HG02884 (cell line): ENCODE data around the gene HTT.

ENCODE experiments used
- ATAC-seq: cut with Tn5 transposase; IDR thresholded peaks from one replicate; pipeline ENCODE4 v1.9.1; 2021; ENCODE audit warnings: mild to moderate bottlenecking, moderate library complexity; ENCODE audit not compliant: unreplicated experiment

The HTT gene

DNA sequence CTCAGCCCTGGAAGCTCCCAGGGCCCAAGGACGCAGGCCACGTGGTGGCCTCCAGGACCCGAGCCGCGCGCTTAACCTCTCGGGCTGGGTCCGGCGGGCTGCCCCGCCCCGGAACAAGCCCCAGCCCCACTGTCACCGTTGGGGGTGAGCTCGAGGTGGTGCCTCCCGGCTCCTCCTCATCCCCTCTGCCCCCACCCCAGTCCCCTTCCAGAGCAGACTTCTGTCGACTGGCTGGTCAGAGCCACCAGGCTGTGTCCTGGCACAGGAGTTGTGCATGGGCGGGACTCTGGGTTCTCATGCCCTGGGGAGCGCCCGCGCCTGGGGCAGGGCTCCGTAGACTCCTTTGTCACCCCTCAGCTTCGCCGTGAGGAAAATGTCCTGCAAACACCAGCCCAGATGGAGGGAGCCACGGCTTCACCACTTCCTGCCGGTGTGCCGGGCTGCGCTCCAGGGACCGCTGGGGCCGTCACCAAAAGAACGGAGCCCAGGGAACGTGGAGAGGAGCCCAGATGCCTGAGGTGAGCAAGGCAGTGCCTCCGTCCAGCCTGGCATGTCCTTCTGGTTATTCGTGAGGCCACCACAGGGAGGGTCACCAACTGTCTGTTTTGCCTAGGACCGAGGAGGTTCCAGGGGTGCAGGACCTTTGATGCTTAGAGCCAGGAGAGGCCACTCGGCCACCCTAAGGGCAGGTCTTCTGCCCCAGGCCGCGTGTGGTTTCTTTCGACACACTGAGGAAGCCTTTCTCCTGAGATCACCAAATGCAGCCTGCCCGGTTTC is 211.3 kb downstream of the HTT start:
- ATAC-seq = peak; percentile 91

DNA sequence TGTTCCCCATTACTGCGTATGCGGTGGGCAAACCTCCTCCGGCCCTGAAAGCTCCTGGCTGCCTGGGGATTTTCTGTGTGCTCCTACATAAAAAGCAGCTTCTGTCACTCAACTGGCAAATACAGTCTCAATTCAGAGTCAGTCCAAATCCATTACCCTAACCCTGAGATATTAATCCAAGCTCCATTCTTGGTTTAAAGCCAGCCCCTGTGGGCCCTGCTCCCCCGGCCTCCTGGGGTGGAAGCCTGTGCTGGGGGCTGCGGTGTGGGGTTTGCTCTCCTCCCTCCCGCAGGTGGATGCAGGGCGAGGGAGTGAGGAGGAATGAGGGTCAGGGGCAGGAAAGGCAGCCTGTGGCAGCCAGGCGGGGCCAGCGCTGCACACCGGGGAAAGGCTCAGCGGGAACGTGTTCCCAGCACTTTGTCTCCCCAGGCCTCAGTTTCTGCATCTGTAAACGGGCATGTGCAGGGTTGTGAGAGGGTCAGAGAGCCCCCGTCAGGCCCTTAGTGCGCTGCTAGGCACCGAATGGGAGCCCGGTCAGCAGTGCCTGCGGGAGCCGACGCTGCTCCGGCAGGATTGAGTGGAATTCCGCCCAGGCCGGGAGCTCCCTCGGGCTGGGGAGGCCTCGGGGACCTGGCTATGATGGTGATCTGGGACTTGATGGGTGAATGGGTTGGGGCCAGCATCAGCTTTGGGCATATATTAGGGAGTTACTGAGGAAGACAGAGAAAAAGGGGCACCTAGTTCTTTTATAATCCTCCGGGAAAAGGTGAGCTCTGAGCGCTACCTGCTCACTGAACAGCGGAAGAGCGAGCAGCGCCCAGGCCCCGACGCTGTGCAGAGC is 212.1 kb downstream of the HTT start:
- no peak for ATAC-seq

DNA sequence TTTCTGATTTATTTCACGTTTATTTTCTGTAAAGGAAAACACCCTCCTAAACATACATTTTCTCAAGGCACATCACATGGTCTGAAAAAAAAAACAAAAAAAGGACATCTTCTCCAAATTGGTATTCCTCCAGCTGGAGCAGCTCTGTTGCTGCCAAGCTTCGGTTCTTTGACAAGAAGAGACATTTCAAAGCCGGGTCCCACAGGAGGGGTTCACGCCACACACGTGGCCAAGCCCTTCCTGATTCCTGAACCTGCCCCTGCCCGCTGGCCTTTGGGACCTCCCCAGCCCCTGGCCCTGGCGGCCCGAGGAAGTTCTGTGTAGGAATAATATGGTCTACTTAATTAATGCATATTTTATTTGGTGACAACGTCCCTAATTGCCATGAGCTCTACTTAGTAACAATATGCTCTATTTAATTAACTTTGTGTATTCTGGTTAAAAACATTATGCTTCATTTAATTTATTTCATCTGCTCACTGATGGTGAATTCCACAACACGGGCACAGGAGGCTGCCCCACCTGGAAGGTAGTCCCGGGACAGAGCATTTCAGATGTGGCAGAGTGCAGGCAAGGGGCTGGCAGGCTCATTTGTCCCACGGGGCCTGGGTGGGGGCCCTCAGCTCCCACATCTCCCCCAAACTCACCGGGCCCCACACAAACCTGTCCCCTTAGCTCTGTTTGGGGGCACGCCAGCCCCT is 212.9 kb downstream of the HTT start:
- no peak for ATAC-seq

DNA sequence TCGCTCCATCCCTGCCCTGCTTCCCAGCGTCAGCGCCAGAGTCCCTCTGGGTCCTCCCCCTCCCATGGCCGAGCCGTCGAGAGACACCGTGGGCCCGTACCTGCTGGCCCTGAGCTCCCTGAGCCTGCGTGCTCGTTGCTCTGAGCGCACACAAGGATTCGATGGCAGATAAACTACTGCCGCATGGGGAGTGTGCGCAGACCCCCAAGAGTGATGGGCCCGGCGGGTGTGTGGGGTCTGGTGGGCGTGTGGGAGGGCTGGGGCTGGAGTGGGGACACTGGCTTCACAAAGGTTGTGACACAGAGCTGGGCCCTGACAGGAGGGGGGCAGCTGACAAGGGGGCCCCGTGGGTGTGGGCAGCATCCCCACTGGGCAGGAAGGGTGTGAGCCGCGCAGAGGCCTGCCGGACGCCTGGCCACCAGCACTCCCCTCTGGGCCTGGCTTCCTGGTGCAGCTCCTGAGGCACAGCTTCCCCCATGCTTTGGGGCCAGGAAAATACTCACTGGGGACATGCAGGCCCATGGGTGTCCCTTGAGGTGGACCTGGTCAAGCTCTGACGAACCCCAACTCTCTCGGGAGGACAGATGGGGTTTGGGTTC is 213.6 kb downstream of the HTT start:
- ATAC-seq = no peak

DNA sequence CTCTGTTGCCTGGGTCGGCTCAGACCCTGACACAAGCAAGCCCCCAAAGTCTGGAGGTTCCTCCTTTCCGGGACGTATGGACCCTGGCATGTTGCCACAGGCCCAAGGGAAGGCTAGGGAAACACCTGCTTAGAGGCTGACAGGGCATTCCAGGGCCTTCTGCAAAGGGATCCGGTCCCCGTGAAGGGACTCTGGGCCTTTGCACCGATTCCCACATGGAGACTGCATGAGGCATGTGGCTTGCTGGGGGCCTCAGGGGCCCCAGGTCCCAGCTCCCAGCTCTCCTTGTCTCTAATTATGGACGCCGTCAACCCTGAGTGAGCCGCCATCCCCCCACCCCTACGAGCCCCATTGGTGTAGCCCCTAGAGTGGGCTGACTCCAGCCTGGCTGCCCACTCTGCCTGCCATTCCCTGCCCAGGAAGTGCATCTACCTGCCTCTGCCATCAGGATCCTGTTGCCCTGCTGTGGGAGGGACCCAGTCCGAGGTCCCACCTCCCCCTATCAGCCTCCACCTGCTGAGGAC is 214.2 kb downstream of the HTT start:
- ATAC-seq = no peak

DNA sequence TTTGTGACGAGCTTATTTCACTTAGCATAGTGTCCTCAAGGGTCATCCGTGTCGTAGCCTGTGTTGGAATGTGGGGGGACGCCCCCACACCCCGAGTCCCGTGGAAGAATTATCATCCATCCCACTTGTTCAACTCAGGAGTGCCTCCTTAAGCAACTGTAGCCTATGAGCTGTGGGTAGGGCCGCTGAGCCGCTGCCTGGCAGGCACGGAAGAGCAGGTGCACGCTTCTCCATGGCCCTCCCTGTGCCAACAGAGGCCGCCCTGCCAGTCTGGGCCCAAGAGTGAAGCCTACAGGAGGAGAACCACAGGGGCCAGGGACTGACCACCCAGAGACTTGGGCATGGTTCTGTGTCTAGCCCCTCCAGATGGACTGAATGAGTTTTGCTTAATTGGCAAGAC is 216.0 kb downstream of the HTT start:
- no peak for ATAC-seq

DNA sequence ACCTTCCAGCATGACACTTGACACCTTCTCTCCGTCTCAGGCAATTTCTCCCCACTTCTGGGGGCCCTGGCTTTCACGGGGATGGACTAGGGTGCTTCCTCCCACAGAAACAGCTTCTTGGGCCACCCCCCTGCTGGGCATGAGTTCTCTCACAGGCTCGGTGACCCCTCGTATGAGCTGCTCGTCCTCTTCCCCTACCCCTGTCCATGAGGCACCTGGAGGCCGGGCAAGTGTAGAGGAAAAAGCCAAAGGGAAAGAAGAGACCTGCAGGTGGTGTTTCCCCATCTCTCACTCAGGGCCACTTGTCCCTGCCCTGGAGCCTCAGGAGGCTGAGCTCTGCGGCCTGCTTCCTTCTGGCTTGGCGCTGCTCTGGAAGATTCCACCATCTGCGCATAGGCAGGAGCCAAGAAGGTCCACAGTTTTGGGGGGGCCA is 216.4 kb downstream of the HTT start:
- ATAC-seq = no peak

DNA sequence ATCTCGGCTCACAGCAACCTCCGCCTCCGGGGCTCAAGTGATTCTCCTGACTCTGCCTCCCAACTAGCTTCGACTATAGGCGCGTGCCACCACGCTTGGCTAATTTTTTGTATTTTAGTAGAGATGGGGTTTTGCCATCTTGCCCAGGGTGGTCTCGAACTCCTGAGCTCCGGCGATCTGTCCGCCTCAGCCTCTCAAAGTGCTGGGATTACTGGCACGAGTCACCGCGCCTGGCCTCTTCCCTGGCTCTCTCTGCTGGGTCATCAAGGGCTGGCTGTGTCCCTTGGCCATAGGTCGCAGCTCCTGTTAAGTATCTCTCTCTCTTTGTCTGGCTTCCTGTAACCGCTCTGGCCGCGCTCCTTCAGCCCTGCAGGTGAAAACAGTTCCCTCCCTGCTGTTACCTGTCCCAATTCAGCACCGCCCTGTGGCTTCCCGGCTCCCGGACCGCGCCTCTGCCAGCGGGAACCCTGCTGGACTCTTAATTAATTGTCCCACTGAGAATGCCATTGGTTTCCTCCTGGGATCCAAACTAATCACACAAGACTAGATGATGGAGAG is 217.0 kb downstream of the HTT start:
- ATAC-seq = no peak

DNA sequence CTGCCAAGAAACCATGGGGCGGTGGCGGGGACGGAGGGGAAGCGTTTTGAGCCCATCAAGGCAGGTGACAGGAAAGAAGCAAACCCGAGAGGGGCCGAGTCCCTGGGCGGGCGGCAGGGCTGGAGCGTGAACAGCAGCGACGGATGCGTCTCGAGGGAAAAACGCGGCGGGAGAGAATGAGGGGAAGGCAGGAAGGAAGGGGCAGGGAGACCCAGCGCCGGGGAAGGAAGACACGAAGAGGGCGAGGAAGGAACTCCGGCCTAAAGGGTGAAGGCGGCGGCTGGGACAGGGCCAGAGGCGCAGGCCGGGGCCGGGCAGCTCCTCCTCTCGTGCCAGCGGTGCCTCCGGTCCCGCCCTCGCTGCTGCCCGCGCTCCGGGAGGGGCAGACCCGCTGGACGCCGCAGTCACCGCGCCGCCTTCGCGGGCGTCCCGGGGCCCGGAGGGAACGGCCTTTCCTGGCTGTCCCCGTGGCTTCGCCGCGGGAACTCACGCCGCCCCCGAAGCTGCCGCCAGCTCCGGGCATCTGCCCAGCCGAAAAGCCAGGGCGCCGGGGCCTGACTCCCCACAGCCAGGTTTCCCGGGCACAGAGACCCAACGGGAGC is 217.6 kb downstream of the HTT start:
- ATAC-seq = peak; percentile 14

DNA sequence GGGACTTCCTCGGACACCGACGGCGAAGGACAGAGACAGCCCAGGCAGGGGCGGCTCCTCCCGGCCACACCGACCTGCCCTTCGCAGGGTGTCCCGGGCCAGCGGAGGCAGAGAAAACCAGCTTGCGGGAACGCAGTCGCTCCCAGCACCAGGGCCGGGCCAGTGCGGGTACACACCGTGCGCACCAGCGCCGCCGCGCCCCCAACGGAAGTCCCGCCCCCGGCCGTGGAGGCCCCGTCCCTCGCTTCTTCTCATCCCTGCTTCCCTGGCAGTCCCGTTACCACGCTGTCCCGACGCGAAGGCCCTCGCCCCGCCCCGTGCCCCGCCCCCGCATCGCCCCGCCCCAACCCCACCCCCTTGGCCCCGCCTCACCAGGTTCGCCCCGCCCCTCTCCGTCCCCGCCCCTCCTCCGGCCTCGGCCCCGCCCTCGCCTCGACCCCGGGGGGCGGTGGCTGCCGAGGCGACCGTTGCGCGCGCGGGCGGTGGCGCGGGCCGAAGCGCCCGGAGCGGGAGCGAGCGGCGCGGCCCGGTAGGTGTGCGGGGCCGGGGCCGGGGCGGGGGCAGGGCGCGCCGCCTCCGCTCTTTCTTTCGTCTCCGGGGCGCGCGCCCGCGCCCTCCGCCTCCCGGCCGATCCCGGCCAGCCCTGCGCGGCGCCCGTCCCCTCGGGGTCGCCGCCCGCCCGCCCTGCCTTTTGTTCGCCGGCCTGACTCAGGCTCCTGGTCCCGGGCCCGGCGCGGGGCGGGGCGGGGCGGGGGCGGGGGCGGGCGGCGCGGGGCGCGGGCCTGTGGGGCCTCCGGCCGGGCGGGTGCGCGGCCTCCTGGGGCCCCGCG is 218.3 kb downstream of the HTT start, which contains the start of gene RGS12:
Gene RGS12 (plus strand): TSS at position 451 of the 830 bp plus-strand sequence. CDS start 23,150 bp downstream, outside the sequence.
- ATAC-seq = peak; percentile 70
